Activated naive CD4-positive, alpha-beta T cell treated with anti-CD3 and anti-CD28 coated beads, Interleukin-2, amount 10 ng/mL, durations not matched to agents 7 days and 5 days (primary cell): Measurements from ENCODE around the gene RFX8.
"Not testable (repeated sequence)": the region's sequence is repeated elsewhere in the genome, so short reads cannot be mapped to it uniquely, and the experiment has no call there.

ENCODE experiments used
- CTCF ChIA-PET: fragments of 350-600 bp; sonication (Branson Sonifier 250); formaldehyde crosslinking; loops from one replicate; lab custom pipeline; 2021; ENCODE audit warnings: antibody characterized with exemption; lab: Charles Lee
- DNase-seq: peaks from one replicate; pipeline ENCODE4 v3.0.0-alpha.2; 2020
- H3K27ac Mint-ChIP-seq: one replicate; pipeline ENCODE4 v1.8.0; 2021; ENCODE audit warnings: mild to moderate bottlenecking, moderate library complexity, mixed read lengths
- H3K27me3 Mint-ChIP-seq: one replicate; pipeline ENCODE4 v1.8.0; 2021; ENCODE audit warnings: mild to moderate bottlenecking, mixed read lengths
- H3K36me3 Mint-ChIP-seq: one replicate; pipeline ENCODE4 v1.8.0; 2021; ENCODE audit warnings: mixed read lengths
- H3K4me1 Mint-ChIP-seq: one replicate; pipeline ENCODE4 v1.8.0; 2021; ENCODE audit warnings: mixed read lengths
- H3K4me3 Mint-ChIP-seq: one replicate; pipeline ENCODE4 v1.8.0; 2021; ENCODE audit warnings: mild to moderate bottlenecking, moderate library complexity, mixed read lengths
- H3K9me3 Mint-ChIP-seq: one replicate; pipeline ENCODE4 v1.8.0; 2021; ENCODE audit warnings: mixed read lengths

The RFX8 gene

DNA sequence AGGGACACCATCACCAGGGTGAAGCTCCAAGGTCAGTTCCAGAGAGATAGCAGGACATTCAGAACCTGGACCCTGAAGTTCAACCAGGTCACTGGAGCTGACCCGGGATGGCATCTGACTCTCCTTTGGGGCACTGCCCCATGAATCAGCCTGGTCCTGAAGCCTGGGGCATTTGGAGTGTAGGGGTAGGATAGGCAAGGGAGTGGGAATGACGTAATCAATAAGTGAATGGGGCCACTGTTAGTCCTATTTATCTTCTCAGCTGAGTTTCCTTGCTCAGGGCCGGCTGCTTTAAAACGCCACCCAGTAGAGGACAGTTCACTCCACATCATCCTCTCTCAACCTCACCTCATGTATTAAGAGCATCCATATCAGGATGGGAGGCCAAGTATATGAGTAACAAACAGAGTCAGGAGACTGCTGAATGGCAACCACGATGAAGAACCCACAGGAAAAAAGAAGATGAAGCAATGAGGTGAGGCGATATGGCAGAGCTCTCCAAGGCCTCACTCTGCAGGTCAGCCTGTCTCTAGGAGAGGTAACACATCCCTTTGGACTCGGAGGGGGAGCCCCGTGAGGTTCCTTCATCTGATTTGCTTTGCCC is 1.8 kb upstream of the RFX8 start:
- DNase-seq = no peak
- H3K27ac Mint-ChIP-seq = no peak overlapping the region
- no peaks in the 10 kb centered on the region for H3K9me3 Mint-ChIP-seq
- peaks cover 47% of the 10 kb centered on the region for H3K4me1 Mint-ChIP-seq
- H3K36me3 Mint-ChIP-seq = no peaks in the 10 kb centered on the region
- H3K27me3 Mint-ChIP-seq = peaks cover 24% of the 10 kb centered on the region
- H3K4me3 Mint-ChIP-seq = no peak overlapping the region
- CTCF ChIA-PET = no interaction called here

DNA sequence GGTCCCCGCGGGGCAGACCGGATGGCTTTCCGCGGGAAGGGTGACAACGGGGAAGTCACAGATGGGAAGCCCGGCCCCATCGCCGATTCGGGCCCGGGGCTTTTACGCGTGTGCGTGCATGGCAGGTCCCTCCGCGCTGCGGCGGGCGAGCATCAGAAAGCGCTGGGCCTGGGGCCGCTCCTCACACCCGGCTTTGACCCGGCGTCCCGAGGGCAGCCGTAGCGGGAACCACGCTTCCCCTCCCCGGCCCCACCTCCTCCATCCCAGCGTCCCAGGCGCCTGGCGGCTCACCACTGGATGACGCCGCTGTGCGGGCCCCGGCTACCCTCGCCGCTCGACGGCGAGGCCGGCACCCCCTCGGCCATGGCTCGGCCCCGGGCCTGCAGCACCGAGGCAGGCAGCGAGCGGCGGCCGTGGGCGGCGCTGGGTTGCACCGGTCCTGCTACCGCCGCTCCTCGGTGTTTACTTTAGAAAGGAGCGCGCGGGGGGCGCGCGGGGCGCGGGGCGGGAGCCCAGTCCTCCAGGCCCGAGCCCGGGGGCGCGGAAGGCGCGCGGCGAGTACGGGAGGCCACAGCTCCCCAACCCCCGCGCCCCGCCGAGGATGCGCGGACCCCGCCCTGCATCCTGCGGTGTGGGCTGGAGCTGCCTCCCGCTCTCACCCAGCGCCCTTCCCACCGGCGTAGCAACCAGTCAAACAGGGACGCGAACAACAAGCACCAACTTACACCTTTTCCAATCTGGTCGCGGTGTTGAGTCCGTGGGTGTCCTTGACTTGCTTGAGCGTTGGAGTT is 806 bp downstream of the RFX8 start:
- H3K27me3 Mint-ChIP-seq = peaks cover 15% of the 10 kb centered on the region
- H3K27ac Mint-ChIP-seq = peak overlapping the region; percentile 90
- H3K4me3 Mint-ChIP-seq = peak overlapping the region; percentile 78
- H3K4me1 Mint-ChIP-seq = peaks cover 39% of the 10 kb centered on the region
- H3K9me3 Mint-ChIP-seq = no peaks in the 10 kb centered on the region
- peak; percentile 61 for DNase-seq
- CTCF ChIA-PET = interaction anchor here (0.7 to 2.2 kb wide), 3 partner anchors 28 to 251 kb away, joined by 3 to 5 read pairs (median 3); no protein-coding TSS in a partner anchor
- H3K36me3 Mint-ChIP-seq = no peaks in the 10 kb centered on the region

- CTCF ChIA-PET = interaction anchor here (0.6 to 2.2 kb wide), 3 partner anchors 29 to 251 kb away, joined by 3 to 5 read pairs (median 3); no protein-coding TSS in a partner anchor
- peaks cover 15% of the 10 kb centered on the region for H3K27me3 Mint-ChIP-seq
Observed at GRCh38 chr2:101473591-101473910, 1.4 kb downstream of the RFX8 start.

DNA sequence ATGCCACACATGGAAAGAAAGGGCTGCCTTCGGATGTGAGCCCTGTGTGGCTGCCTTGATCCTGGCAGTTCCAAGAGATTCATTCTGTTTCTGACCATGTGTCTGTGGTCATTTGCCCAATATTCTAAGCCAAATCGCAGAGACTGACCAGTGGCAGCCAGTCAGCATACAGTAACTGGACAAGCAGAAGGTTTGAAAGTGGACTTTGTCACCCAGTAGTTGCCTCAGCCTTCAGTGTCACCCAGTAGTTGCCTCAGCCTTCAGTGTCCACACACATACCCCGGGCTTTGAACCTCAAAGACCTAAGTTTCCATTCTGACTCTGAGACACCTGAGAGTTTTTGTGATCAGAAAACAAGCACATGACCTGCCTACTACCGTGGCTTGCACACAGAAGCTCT is 5.0 kb downstream of the RFX8 start:
- no peaks in the 10 kb centered on the region for H3K9me3 Mint-ChIP-seq
- peaks cover 12% of the 10 kb centered on the region for H3K27me3 Mint-ChIP-seq
- H3K36me3 Mint-ChIP-seq = no peaks in the 10 kb centered on the region
- H3K4me1 Mint-ChIP-seq = peaks cover 19% of the 10 kb centered on the region
- no peak for DNase-seq
- no peak overlapping the region for H3K27ac Mint-ChIP-seq
- H3K4me3 Mint-ChIP-seq = no peak overlapping the region
- CTCF ChIA-PET = no interaction called here

More at GRCh38 chr2:101473591-101473910, 1.4 kb downstream of the RFX8 start:
- no peaks in the 10 kb centered on the region for H3K36me3 Mint-ChIP-seq
- no peaks in the 10 kb centered on the region for H3K9me3 Mint-ChIP-seq
- H3K4me3 Mint-ChIP-seq = peak overlapping the region; percentile 77
- H3K27ac Mint-ChIP-seq = peak overlapping the region; percentile 76
- peaks cover 39% of the 10 kb centered on the region for H3K4me1 Mint-ChIP-seq
- DNase-seq = no peak

GRCh38 chr2:101467306-101467705 is 7.6 kb downstream of the RFX8 start:
- Mint-ChIP-seq H3K9me3 (no peaks in the 10 kb centered on the region), H3K27me3 (peaks cover 15% of the 10 kb centered on the region), H3K36me3 (no peaks in the 10 kb centered on the region), H3K27ac (no peak overlapping the region), H3K4me3 (no peak overlapping the region), H3K4me1 (peaks cover 9% of the 10 kb centered on the region)
- no peak for DNase-seq
- CTCF ChIA-PET = no interaction called here

- H3K27ac Mint-ChIP-seq = no peak overlapping the region
Observed at GRCh38 chr2:101466426-101466825, 8.5 kb downstream of the RFX8 start.

DNA sequence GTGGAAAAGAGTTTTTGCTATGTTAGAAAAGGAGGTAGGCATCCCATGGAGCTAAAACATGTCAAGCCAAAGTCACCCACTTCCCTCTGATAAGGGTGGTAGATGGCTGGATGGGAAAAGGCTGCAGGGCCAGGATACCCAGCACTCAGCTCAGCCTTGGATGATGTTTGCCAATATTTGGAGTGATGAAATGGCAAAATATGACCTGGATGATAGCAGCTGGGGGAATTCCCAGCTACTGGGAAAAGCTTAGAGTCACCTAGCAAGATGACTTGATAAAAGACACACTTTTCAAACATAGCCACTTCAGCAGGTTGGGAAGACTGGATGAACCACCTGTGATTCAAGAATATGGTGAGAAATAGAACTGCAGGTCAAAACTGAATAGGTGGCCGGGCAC is 10.1 kb downstream of the RFX8 start:
- no peak overlapping the region for H3K4me3 Mint-ChIP-seq
- H3K27ac Mint-ChIP-seq = no peak overlapping the region
- peaks cover 5% of the 10 kb centered on the region for H3K4me1 Mint-ChIP-seq
- peaks cover 6% of the 10 kb centered on the region for H3K27me3 Mint-ChIP-seq
- DNase-seq = no peak
- no peaks in the 10 kb centered on the region for H3K36me3 Mint-ChIP-seq
- H3K9me3 Mint-ChIP-seq = no peaks in the 10 kb centered on the region
- CTCF ChIA-PET = interaction anchor here (2.0 kb wide), 1 partner anchor 46 kb away, joined by 6 read pairs; no protein-coding TSS in a partner anchor

More at GRCh38 chr2:101466426-101466825, 8.5 kb downstream of the RFX8 start:
- no peaks in the 10 kb centered on the region for H3K9me3 Mint-ChIP-seq
- H3K4me1 Mint-ChIP-seq = peaks cover 5% of the 10 kb centered on the region
- no peak for DNase-seq
- H3K27me3 Mint-ChIP-seq = peaks cover 12% of the 10 kb centered on the region
- no peaks in the 10 kb centered on the region for H3K36me3 Mint-ChIP-seq
- H3K4me3 Mint-ChIP-seq = no peak overlapping the region
- CTCF ChIA-PET = no interaction called here

GRCh38 chr2:101463911-101464641 is 10.8 kb downstream of the RFX8 start:
- Mint-ChIP-seq H3K9me3 (no peaks in the 10 kb centered on the region), H3K36me3 (no peaks in the 10 kb centered on the region), H3K4me1 (peaks cover 5% of the 10 kb centered on the region), H3K27me3 (peaks cover 4% of the 10 kb centered on the region), H3K4me3 (no peak overlapping the region), H3K27ac (no peak overlapping the region)
- no peak for DNase-seq
- CTCF ChIA-PET = interaction anchor here (2.0 kb wide), 1 partner anchor 45 kb away, joined by 6 read pairs; no protein-coding TSS in a partner anchor

DNA sequence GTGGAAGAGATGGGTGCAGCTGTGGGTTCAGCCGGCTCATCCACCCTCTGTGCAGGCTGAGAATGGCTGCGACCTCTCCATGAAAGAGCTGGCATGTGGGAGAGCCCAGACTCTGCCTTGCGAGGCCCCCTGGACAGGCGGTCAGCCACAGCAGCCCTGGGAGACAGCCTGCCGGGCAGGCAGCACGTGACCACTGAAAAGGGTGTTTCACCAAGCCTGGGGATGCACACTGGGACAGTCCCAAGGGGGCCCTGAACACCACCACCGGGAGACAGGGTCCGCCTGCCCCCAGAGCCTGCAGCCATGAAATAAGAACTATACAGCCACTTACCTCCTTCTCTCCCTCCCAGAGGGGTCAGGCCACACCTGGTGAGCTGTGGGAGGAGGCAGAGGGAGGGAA is 11.5 kb downstream of the RFX8 start:
- Mint-ChIP-seq H3K9me3 (no peaks in the 10 kb centered on the region), H3K36me3 (no peaks in the 10 kb centered on the region), H3K27me3 (peaks cover 4% of the 10 kb centered on the region), H3K4me1 (peaks cover 5% of the 10 kb centered on the region), H3K27ac (no peak overlapping the region), H3K4me3 (no peak overlapping the region)
- no peak for DNase-seq
- CTCF ChIA-PET = interaction anchor here (2.0 kb wide), 1 partner anchor 45 kb away, joined by 6 read pairs; no protein-coding TSS in a partner anchor

GRCh38 chr2:101461381-101461780 is 13.5 kb downstream of the RFX8 start:
- Mint-ChIP-seq H3K27ac (no peak overlapping the region), H3K9me3 (no peaks in the 10 kb centered on the region), H3K27me3 (peaks cover 4% of the 10 kb centered on the region), H3K36me3 (no peaks in the 10 kb centered on the region), H3K4me3 (no peak overlapping the region), H3K4me1 (peaks cover 5% of the 10 kb centered on the region)
- CTCF ChIA-PET = no interaction called here
- no peak for DNase-seq

- H3K27me3 Mint-ChIP-seq, CTCF ChIA-PET, H3K4me1 Mint-ChIP-seq, H3K9me3 Mint-ChIP-seq, H3K27ac Mint-ChIP-seq, H3K36me3 Mint-ChIP-seq, DNase-seq, H3K4me3 Mint-ChIP-seq: not testable (repeated sequence)
Observed at GRCh38 chr2:101454408-101454807, 20.5 kb downstream of the RFX8 start.

GRCh38 chr2:101450965-101451364 is 23.9 kb downstream of the RFX8 start:
- CTCF ChIA-PET = no interaction called here
- Mint-ChIP-seq H3K9me3 (peaks cover 3% of the 10 kb centered on the region), H3K36me3 (no peaks in the 10 kb centered on the region), H3K4me3 (no peak overlapping the region), H3K27me3 (peaks cover 4% of the 10 kb centered on the region), H3K4me1 (no peaks in the 10 kb centered on the region), H3K27ac (no peak overlapping the region)
- DNase-seq = no peak

DNA sequence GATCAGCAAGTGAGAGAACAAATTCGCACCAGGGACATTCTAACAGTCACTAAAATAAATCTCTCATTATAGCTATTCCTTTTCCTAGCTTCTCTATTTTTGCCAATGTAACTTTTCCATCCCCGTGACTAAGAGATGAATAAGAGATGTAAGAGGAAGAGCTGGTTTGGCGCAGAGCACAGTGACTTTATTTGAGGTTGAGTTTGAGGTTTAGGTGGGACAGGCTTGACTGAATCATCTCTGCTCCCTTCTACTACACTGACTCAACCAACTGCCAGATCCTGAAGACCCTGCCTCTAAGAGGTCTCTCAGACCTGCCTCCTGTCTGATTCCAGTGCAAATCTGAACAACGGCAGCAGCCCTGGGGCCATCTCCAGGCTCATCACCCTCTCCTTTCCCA is 28.0 kb downstream of the RFX8 start:
- Mint-ChIP-seq H3K27ac (no peak overlapping the region), H3K4me3 (no peak overlapping the region), H3K4me1 (peaks cover 8% of the 10 kb centered on the region), H3K36me3 (peaks cover 3% of the 10 kb centered on the region), H3K27me3 (peaks cover 4% of the 10 kb centered on the region), H3K9me3 (peaks cover 8% of the 10 kb centered on the region)
- CTCF ChIA-PET = no interaction called here
- no peak for DNase-seq

DNA sequence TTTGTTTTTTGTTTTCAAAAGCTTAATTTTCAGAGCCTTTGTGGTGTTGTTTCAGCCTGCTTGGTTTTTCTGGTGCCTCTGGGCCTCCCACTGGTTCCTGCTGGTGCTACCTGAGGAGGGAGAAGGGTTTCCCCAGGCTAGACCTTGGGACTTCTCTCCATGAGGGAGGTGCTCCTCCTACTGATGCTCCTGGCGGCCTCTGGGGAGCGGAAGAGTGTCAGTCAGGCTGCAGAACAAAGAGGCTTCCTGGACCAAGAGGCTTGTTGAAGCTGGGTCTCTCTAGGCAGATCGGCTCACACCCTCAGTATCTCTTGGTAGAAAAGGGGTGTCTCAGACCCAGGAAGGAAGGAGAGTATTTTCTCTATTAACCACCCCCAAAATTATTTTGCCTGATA is 32.2 kb downstream of the RFX8 start:
- H3K27me3 Mint-ChIP-seq = peaks cover 4% of the 10 kb centered on the region
- CTCF ChIA-PET = no interaction called here
- no peak overlapping the region for H3K27ac Mint-ChIP-seq
- peaks cover 3% of the 10 kb centered on the region for H3K36me3 Mint-ChIP-seq
- no peak overlapping the region for H3K4me3 Mint-ChIP-seq
- peaks cover 8% of the 10 kb centered on the region for H3K9me3 Mint-ChIP-seq
- peaks cover 9% of the 10 kb centered on the region for H3K4me1 Mint-ChIP-seq
- DNase-seq = no peak
